Measurements from ENCODE around the gene ISYNA1.

GRCh38 chr19:18431351-18432197 lies 6.4 kb downstream of the ISYNA1 start:
- TF ChIP-seq CTCF (IDR thresholded peaks at IDR 0.05) = no peak
- TF ChIP-seq EZH2phosphoT487 (IDR thresholded peaks at IDR 0.05) = no peak
- no peak for TF ChIP-seq EZH2 (IDR thresholded peaks at IDR 0.05)
